Activated gamma-delta T cell (primary cell): ENCODE data around the gene DOCK9.

Experiments
- DNase-seq: peaks from one replicate; lab custom pipeline; 2025; lab: John Stamatoyannopoulos, UW

DOCK9 gene

DNA sequence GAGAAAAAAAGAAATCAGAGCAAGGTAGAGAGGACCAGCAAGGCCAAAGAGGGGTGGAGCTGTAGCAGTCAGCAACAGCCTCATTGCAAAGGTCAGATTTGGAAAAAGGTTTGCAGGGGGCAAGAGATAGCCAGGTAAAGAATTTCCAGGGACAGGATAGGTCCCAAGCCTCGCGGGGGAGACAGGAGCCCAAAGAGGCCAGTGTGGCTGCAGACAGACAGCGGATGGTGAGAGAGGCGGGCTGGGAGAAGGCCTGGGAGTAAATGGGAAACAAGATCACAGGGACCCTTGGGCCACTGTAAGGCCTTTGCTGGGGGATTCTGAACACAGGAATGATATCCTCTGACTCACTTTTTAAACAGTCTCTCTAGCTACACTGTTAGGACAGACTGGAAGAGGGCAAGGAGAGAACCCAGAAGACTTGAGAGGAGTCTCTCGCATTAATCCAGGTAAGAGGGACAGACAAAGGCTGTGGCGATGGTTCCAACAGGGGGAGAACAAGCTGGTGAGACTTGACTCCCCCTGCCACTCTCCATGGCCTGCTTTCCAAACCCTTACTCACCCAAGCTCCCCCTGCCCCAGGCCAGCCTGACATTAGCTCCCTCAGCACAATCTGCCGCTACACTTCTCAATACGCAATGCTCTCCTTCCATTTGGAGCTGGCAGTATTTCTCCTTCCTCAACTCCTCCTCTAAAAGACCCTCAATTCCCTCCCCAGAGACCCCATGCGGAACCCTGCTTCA is 31.8 kb downstream of the DOCK9 start:
- DNase-seq = no peak

DNA sequence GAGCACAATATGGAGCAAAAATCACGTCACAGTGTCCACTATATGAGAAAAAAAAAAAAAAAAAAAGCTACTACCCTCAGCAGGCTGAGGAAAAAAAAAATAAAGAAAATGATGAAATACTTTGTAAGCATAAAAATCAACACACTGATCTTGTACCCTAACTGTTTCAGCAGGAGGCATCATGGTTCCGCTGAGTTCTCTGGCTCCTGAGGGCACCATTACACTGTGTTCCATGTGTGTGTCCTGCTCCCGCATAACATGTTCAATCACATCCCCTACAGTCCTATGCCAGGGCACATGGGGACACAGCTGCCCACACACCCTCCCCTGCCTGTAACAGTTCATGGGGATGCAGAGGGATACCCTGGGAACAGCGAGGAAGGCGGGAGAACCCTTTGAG is 33.5 kb downstream of the DOCK9 start:
- DNase-seq = no peak

DNA sequence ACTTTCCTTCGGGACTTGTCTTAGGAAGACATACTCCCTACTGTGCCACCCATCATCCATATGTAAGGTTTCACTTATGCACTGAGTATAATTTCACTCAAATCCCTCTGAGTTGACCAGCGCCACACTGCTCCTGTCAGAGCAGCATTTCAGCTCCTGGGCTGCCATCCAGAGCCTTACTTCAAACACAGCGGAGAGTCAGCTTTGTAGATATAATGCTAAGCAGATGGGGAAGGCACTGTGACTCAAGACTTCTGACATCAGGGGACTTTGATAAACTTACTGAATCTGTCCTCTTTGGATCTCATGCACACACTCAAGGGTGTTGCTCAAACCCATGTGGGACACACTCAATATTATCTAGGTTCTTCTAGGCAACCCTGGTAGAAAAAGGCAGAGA is 34.9 kb downstream of the DOCK9 start:
- no peak for DNase-seq

DNA sequence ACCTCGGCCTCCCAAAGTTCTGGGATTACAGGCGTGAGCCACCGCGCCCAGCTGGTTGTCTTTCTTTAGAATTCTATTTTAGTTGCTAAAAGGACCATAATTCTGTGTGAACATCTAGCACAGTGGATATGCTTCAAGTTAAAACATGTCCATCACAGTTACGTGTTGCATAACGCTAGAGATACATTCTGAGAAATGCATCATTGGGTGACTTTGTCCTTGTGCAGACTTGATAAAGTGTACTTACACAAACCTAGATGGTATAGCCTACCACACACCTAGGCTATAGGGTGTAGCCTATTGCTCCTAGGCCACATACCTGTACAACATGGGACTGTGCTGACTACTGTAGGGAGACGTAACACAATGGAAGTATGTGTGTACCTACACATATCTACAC is 35.4 kb downstream of the DOCK9 start:
- DNase-seq = no peak

DNA sequence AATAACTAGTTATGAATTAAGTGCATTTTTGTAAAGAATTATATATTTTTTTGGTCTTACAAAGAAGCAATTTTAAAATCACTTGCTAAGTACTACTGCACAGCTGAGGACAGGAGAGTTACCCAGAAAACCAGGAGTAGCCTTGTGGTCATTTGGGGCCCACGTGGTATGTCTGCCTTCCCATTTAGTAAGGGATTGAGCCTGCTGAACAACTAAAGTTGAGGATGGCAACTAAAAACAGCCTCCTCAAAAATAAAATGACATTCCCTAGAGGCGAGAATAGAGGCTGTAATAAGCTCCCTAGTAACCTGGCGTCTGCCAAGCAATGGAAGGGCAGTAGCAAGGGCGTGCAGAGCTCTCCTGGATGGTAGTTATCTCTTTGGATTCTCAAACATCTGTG is 36.3 kb downstream of the DOCK9 start:
- DNase-seq = no peak

DNA sequence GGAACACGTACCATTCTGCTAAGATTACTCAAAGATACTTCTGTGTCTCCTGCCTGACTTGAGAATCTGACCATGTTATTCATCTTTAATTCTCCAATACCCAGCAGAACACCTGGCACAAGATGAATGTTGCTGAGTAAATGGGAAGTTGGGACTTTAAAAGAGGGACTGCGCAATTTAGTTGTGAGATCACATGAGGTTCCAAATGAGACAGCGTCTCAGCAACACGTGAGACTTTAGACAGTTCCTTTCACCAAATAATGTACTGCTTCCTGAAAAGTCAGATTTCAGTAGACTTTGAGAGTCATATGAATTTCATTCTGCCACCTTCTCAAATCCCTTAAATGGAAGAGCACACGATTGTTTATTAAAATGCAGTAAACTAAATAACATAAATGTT is 36.7 kb downstream of the DOCK9 start:
- no peak for DNase-seq

DNA sequence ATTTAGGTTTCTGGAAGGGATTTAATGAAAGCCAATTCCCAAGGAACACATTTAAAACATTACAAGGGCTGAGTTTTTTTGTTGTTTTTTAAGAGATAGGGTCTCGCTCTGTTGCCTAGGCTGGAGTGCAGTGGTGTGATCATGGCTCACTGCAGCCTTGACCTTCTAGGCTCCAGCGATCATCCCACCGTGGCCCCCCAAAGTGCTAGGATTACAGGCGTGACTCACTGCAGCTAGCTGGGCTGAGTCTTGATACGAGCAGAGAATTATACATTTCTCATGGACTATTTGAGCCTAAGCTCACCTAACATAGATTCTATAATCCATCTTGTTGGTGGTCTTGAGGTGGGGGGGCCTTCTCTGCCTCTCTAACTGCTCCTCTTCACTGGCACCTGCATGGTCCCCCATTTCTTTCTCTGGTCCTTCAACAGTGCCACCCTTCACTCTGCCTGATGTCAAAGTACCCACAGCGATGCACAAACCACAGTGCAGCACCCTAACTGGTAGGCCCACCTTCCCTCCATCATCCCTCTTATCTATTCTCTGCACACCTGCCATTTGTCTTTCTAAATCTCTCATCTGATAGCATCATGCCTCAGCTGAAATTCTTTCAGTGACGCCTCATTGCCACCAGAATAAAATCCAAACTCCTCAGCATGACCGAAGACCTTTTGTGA is 37.4 kb downstream of the DOCK9 start:
- no peak for DNase-seq

DNA sequence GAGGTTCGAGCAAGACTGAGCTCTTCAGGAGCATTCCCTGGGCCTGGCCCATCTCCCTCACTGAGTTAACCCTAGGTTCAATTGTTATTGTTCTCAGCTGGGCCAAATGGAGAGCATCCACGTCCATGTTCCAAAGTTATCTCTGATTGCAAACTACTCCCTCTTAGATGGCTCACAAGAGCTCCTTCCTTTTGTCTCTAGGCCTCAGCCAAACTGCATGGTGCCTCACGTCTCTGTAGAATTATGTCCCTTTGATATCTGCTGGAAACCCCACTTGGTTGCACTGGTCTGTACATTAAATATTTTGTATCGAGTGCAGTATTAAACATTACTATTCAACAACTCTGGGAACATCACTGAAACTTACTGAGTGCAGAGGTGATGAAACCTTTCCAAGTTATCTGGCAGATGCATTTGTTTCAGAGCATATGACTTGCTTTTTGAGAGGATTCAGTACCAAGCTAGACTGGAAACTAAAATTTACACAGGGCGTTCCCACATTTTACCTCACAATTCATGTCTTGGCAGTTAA is 38.1 kb downstream of the DOCK9 start:
- DNase-seq = no peak

DNA sequence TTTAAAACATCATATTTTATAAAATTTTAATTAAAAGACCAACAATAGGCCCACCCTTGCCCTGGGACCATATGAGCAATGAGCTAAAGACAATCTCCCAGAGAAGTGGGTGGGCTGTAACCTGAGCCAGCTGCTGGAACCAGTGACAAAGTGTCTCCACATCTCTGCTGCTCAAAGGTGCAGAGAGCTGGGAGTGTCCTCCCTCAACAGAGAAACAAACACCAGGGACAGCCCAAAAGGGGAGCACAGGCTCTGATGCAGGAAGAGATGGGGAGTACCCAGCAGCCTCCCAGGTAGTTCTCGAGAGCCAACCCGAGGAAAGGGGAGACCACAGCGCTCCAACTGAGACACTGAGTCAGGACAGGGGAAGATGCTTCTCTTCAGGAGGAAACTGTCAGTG is 39.1 kb downstream of the DOCK9 start:
- DNase-seq = no peak

DNA sequence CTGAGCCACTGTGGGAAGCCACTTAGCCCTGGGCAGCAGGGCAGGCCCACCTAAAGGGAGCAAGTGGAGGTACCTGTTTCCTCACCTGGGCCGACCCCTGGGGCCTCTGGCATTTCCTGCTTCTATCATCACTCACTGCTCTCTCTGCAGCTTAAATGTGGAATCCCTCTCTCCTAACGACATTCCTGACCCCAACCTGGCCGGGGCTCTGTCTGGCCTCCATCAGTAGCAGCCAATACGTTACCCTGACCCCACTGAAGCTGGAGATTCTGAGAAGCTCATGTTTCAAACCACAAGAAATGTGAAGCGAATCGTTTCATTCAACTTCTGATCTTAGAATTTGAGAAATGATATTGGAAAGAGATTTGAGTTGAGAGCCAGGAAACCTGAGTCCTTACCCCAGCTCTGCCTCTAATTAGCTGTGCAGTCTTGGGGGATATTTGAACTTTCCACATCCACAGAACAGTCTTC is 39.9 kb downstream of the DOCK9 start:
- DNase-seq = no peak

DNA sequence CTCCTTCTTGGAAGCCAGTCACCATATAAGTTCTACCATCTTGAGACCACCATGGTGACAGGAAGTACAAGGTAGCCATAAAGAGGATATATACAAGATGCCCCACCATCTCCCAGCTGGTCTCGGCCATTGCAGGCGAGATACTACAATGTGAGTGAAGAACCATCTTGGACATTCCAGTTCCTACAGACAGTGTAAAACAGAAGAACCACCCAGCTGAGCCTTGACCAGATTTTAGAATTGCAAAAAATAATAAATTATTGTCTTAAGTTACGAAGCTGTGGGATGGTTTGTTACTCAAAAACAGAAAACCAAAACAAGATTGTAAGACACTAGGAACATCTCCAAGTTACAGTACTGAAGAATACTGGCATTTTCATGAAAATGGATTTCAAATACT is 43.6 kb downstream of the DOCK9 start:
- no peak for DNase-seq

DNA sequence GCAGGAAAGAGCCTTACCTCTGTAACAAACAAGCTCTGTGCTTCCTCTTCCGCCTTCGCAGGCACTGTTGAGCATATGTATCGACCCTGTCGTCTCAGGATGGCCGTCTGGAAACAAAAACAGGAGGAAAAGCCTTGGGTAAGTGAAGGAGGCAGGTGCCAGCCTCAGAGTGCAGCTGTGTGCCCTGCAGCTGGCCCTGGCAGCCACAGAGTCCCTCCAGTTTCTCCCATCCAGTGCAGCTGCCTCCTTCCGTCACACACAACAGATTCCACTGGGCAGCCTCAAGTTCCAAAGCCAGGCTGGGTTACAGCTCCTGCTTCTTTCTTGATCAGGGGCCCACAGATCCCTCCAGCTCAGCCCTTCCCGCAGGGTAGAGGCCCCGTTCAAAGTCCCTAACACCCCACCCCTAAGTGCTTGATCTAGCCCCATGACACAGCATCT is 47.7 kb downstream of the DOCK9 start:
- no peak for DNase-seq

DNA sequence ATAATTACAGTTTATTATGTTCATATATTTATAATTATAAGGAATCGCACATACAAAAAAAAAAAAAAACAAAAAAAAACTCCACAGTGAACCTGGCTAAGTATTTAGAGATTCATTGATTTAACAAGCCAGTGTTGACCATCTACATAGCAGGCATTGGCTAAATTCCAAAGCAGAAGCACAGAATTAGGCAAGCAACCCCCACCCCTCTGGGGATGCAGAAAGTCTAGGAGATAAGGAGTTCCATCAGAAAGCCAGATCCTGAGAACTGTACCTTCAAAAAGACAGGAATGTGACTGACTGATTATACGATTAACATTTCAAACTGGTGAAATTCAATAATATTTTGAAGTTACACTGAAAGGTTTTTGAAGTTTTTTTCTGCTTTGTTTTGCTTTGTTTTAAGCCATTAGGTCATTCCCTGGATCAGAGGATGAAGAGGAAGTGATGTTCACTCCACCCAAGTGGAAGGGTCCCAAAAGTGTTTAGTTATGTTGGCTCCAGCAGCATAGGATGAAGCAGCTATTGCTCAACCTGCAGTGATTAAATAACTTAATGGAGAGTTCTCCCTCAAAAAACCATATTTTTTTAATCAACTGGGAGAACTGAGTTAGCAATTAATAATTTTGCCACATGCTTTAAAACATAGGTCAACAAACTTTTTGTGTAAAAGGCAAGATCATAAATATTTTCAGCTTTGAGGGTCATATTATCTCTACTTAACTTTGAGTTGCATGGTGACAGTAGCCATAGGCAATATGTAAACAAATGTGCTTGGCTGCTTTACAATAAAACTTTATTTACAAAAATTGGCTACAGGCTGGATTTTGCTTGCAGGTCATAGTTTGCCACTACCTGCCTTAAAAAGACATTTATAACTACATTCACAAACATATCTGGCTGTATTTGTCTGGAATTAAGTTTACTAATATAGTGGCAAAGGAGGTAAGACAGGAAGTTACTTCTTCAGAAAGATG is 49.6 kb downstream of the DOCK9 start:
- DNase-seq = no peak

DNA sequence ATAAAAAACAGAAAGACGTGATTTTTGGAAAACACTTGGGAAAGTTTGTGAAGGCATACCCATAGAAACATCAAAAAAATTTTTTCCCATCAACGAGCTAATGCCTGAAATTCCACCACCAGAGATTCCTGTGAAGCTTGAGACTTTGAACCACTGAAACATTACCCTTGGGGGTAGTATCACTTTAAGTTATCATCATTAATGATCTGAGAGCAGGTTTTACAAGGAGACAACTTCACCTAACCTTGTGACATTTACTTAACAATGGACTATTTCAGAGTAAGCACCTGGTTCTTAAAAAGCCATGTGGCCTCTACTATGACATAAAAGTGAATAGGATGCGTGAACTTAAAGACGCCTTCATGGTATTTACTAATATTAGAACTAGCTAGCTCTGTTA is 51.9 kb downstream of the DOCK9 start:
- no peak for DNase-seq

DNA sequence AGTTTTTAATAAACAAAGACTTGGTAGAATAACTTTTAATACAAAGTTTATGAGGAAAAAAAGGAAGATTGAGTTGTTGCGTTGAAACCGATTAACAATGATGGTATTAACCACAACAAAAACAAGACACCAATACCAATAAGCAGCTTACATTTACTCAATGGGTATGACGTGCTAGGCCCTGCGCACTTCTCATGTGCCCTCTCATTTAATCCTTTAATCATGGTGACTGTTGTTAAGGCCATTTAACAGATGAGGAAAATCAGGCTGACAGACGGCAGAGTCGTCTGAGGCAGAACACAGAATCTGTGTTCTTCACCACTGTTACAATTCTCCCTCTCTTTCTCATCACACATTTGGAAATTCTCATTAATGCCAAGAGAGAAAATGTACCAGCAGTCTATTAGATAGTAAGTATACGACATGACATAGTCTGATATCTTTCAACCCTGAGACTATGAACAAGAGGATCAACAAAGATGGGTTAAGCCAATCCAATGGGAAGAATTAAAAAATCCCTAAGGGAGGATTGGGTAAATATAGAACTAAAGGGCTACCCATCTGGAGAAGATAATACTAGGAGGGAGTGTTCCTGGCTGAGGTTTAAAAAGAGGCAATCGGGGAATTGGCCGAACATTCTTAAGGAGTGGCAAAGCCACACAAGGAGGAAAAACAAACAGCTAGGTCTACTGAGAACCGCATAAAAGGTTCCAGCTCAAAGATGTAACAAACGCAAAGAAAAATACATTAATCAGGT is 54.0 kb downstream of the DOCK9 start:
- no peak for DNase-seq

DNA sequence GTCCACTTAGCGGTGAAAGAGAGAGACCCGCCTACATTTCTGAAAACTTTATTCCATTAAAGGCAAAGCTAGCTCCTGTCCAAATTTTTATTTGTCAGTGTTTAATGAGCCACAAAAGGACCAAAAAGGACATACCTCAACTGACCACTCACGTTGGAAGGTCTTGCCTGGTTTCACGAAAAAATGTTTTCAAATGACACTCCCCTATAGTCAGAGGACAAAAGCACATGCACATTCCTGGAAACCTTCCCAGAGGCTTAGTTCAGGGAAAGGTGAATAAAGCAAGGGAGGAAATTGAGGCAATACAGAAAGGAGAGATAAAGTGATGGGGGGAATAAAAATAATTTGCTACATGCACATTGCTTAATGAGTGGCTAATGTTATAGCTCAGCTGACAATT is 55.6 kb downstream of the DOCK9 start:
- no peak for DNase-seq

DNA sequence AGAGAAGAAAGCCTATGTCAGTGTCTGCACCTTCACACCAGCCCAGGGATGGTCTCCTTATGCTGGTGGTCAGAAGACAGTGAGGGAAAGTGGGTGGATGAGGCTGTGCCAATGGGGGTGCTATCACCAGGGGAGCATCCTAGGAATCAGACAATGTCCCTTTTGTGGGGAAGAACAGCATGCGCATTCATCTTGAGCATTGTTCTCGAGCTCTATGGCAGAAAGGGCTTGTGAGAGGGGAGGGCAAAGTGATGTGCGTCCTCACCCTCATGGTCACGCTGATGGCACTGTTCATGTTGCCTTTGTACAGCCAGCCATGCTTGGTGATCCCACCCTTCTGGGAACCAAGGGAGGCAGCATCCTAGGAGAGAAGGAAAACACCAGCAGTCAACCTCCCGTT is 56.1 kb downstream of the DOCK9 start:
- no peak for DNase-seq

DNA sequence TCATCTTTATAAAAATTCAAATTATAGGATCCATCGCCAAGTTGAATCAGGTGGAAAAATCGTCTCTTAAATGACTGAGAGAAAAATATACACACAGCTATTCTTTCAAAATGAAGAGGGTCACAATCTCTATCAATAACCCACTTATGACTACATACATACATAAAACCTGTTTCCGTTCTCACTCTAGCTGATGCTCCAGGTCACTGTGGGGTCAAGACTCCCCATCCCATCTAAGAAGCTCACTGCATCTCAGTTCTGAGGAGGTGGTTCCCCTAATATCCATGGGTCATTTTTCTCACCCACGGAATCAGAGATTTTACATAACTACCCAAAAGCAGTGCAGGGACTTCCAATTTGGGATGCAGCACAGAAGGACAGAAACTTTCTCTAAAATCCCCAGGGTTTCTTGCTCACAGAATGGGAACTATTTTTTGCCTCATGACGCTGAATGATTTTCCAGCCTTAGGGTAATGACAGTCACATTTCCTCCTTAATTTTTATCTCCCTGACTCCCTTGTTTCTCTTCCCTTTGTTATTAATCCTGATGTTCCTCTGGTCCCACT is 56.8 kb downstream of the DOCK9 start:
- DNase-seq = no peak

DNA sequence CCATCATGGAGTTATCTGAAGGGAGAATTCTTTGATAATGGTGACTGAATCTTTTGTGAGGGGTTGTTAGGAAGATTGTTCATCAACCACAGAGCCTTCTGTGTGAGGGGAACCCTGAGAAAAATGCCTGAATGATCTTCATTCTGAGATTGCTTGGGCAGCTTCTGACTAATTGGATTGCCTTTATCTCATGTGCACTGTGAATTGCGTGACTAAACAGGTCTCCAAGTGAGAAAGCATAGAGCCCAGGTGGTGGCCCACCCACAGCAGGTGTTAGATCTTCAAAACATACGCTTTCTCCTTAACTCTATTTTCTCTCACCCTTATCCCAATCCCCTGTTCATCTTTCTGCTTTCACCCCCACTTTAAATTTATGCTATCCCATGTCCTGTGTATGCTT is 58.3 kb downstream of the DOCK9 start:
- no peak for DNase-seq

DNA sequence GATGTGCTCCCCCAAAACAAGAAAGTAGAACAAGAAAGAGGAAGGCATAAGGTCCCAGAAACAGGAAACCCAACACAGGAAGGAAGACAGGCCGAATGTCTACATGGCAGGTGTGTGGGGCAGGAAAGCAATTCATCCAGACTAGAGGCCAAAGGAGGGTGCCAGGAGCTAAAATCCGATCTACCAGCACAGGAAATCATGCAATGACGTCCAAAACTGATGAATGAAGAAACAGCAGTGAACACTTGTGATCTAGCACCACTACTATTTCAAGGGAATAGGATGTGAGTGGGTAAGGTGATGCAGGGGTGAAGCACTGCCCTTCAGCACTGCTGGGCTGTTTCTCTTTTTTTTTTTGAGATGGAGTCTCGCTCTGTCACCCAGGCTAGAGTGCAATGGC is 59.1 kb downstream of the DOCK9 start:
- no peak for DNase-seq

DNA sequence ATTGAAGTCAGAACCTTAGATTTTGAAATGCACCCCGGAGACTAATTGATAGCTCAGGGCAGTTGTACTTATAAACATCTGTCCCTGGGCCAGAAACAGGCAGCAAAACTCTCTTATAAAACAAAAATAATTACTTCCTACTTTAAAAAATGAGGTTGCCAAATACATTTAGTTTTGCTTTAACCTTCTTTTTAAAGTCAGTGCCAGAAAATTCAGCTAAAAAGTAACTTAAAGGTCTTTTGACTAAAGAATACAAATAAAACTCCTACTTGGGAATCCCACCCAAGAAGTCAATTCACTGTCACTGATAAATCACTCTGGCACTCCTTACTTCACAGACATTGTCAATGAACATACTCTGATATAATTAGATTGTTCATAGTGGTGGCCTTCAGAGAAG is 60.7 kb downstream of the DOCK9 start:
- no peak for DNase-seq
